ENCODE results near the gene UBL5. TPM values are rescaled to one million over a fixed set of nuclear protein-coding genes. Genes with fewer than 3 reads are reported as not detected.
"Not testable (repeated sequence)": the region's sequence is repeated elsewhere in the genome, so short reads cannot be mapped to it uniquely, and the experiment has no call there.

The UBL5 gene
- total RNA-seq (2014; rRNA removed; shearing (Covaris generic)), result 225 and 406 TPM in 2 replicates
- polyA plus RNA-seq (2015; cell fraction: cytosol; rRNA removed), result 1,028 and 1,184 TPM in 2 replicates
- polyA plus RNA-seq (2015; cell fraction: nucleus; rRNA removed), result 334 and 410 TPM in 2 replicates

- peak; percentile 84 for DNase-seq (ENCODE audit: low read depth)
Measured at GRCh38 chr19:9827289-9828238, at the start of gene UBL5. TSS of gene UBL5 (plus strand) at chr19:9827918. CDS start at chr19:9828338, 420 bp downstream.

- DNase-seq (ENCODE audit: low read depth), result no peak
Measured at GRCh38 chr19:9782338-9782737, 45.4 kb upstream of the UBL5 start.

GRCh38 chr19:9784163-9784496 lies 43.6 kb upstream of the UBL5 start:
- DNase-seq (ENCODE audit: low read depth), result not testable (repeated sequence)

DNA sequence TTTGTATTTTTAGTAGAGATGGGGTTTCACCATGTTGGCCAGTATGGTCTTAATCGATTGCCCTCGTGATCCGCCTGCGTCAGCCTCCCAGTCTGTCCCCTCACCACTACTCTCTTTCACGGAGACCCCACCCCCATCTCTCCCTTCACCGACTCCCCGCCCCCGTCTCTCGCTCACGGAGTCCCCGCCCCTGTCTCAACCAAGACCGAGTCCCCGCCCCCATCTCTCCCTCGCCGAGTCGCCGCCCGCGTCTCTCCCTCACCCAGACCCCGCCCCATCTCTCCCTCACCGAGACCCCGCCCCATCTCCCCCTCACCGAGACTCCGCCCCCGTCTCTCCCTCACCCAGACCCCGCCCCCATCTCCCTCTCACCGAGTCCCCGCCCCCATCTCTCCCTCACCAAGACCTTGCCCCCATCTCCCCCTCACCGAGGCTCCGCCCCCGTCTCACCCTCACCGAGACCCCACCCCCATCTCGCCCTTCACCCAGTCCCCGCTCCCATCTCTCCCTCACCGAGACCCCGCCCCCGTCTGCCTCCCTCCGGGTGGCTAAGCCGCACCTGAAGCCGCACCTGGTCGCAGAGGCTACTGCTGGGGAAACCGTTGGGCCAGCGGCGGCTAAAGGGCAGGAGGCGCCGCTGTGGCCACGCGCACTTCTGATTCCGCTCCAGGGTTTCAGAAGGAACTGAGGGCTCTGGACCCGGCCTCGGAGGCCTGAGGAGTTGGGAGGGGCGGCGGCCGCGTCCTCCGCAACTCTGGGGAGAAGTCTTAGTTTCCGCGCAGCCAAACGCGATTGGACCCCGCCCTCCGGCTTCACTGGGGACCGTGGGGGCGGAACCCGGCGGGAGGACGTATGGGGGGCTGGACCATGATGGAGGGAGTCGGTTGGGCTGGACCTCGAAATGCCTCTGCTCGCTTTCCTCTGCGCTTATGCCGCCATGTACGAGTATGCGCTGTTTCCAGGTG lies 42.1 kb upstream of the UBL5 start:
- peak; percentile 34 for DNase-seq (ENCODE audit: low read depth)

GRCh38 chr19:9786342-9786741 lies 41.4 kb upstream of the UBL5 start:
- no peak for DNase-seq (ENCODE audit: low read depth)

- DNase-seq (ENCODE audit: low read depth), result no peak
Measured at GRCh38 chr19:9786819-9787218, 40.9 kb upstream of the UBL5 start.

- DNase-seq (ENCODE audit: low read depth), result not testable (repeated sequence)
Measured at GRCh38 chr19:9788604-9789003, 39.1 kb upstream of the UBL5 start.

- no peak for DNase-seq (ENCODE audit: low read depth)
Measured at GRCh38 chr19:9789066-9789465, 38.7 kb upstream of the UBL5 start.

DNA sequence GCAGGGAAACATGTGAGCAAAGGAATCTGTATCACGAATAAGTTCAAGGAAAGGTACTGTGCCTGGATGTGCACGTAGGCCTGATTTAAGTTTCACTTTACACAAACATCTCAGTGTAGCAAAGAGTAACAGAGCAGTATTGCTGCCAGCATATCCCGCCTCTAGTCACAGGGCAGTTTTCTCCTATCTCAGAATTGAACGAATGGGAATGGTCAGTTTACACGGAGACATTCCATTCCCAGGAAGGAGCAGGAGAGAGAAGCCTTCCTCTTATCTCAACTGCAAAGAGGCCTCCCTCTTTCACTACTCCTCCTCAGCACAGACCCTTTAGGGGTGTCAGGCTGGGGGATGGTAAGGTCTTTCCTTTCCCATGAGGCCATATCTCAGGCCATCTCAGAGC lies 38.1 kb upstream of the UBL5 start:
- DNase-seq (ENCODE audit: low read depth), result not testable (repeated sequence)

DNA sequence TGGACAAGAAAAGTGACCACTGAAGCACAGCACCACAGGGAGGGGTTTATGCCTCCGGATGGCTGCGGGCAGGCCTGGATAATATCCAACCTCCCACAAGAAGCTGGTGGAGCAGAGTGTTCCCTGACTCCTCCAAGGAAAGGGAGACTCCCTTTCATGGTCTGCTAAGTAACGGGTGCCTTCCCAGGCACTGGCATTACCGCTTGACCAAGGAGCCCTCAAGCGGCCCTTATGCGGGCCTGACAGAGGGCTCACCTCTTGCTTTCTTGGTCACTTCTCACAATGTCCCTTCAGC lies 36.7 kb upstream of the UBL5 start:
- not testable (repeated sequence) for DNase-seq (ENCODE audit: low read depth)

DNA sequence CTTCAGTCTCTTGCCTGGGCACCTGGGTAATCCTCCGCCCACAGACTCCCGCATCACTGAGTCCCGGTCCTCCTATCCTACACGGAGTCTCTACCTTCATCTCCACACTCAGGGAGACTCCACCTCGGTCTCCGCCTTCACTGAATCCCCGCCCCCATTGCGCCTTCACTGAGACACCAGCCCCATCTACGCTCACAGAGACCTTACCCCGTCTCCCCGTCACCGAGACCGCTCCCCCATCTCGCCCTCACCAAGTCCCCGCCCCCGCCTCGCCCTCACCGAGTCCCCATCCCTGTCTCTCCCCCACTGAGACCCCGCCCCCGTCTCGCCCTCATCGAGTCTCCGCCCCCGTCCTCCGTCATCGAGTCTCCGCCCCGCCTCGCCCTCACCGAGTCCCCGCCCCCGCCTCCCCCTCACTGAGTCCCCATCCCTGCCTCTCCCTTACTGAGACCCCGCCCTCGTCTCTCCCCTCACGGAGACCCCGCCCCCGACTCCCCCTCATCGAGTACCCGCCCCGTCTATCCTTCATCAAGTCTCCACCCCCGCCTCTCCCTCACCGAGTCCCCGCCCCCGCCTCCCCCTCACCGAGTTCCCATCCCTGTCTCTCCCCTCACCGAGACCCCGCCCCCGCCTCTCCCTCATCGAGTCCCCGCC lies 36.0 kb upstream of the UBL5 start:
- DNase-seq (ENCODE audit: low read depth), result no peak

- no peak for DNase-seq (ENCODE audit: low read depth)
Measured at GRCh38 chr19:9792206-9793070, 35.3 kb upstream of the UBL5 start.

DNA sequence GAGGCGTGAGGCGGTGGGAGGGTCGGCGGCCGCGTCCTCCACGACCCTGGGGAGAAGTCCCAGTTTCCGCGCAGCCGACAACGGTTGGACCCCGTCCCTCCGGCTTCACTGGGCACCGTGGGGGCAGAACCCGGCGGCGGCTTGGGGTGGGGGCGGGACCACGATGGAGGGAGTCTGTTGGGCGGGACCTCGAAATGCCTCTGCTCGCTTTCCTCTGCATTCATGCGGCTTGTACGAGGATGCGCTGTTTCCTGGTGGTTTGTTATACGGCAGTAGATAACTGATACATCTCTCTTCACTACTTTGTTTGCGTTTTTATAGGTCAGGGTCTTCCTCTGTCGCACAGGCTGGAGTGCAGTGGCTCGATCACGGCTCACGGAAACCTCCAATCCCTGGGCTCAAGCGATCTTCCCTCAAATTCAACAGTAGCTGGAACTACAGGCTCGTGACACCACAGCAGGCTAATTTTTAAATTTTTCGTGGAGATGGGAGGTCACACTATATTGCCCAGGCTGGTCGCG lies 34.6 kb upstream of the UBL5 start:
- no peak for DNase-seq (ENCODE audit: low read depth)

GRCh38 chr19:9796113-9796773 lies 31.5 kb upstream of the UBL5 start:
- DNase-seq (ENCODE audit: low read depth), result peak; percentile 88

- no peak for DNase-seq (ENCODE audit: low read depth)
Measured at GRCh38 chr19:9797871-9798270, 29.8 kb upstream of the UBL5 start.

- DNase-seq (ENCODE audit: low read depth), result no peak
Measured at GRCh38 chr19:9799162-9799561, 28.6 kb upstream of the UBL5 start.

DNA sequence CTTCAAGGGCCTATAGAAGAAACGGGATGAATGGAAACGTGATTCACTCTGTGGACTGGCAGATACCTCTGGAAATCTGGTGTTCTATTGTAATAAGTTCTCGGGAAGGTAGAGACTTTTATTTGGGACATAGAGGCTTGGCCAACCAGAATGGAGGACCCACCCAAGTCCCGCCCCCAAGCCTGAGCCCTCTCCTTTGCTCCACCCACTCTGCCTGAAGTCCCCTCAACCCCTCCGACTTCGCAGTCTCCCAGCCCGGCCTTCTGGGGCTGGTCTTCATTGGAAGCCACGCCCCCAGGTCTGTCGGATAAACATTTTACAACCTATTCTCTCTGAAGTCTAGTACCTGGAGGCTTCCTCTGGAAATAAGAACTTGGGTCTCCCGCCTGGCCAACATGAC lies 25.7 kb upstream of the UBL5 start:
- DNase-seq (ENCODE audit: low read depth), result no peak

- DNase-seq (ENCODE audit: low read depth), result no peak
Measured at GRCh38 chr19:9806803-9807202, 20.9 kb upstream of the UBL5 start.

All from HT1080 (cell line).